HepG2 (cell line): ENCODE measurements around the gene JAZF1.

Experiments
- AGO1 ChIP-seq: fragments of 200-400 bp; formaldehyde crosslinking; IDR thresholded peaks from 2 replicates; pipeline ENCODE4 v1.6.1; 2017; ENCODE audit warnings: mild to moderate bottlenecking, low read depth, low read length, moderate library complexity; ENCODE audit not compliant: poor library complexity, severe bottlenecking
- CTCF ChIP-seq: sonication (generic); formaldehyde crosslinking; IDR thresholded peaks from 2 replicates; pipeline ENCODE4 v1.5.0; 2020; ENCODE audit warnings: mild to moderate bottlenecking, missing genetic modification reagents, moderate library complexity
- EZH2 ChIP-seq: conservative IDR thresholded peaks from 2 replicates; pipeline ENCODE4 v1.6.1; 2012; ENCODE audit warnings: mild to moderate bottlenecking, low read depth, low read length, moderate library complexity
- FOXA1 ChIP-seq, 2 experiments: fragments of 450-650 bp in 1 of 2; sonication (generic) in 1 of 2; formaldehyde crosslinking in 1 of 2; IDR thresholded peaks; 2 replicates each; pipeline versions ENCODE4 v1.4.0 to v1.6.1; 2016 to 2020; ENCODE audit warnings: missing genetic modification reagents in 1 of 2
- MAFK ChIP-seq, 2 experiments: IDR thresholded peaks in 1 of 2; conservative IDR thresholded peaks in 1 of 2; 2 replicates each; pipeline ENCODE4 v1.6.1; 2011; ENCODE audit warnings: improper control_type of control experiment in 2 of 2, low read length in 2 of 2
- MXI1 ChIP-seq: IDR thresholded peaks from 3 replicates; pipeline ENCODE4 v1.6.1; 2012; ENCODE audit warnings: low read depth, low read length, inconsistent platforms, borderline replicate concordance
- SMC3 ChIP-seq: IDR thresholded peaks from 2 replicates; pipeline ENCODE4 v1.6.1; 2011; ENCODE audit warnings: low read length, improper control_type of control experiment
- TAF1 ChIP-seq: sonication (generic); formaldehyde crosslinking; IDR thresholded peaks from 2 replicates; pipeline ENCODE4 v1.4.0; 2020; ENCODE audit warnings: missing genetic modification reagents
- ZNF24 ChIP-seq: fragments of 450-650 bp; IDR thresholded peaks from 2 replicates; pipeline ENCODE4 v1.6.1; 2017; ENCODE audit warnings: antibody characterized with exemption, mild to moderate bottlenecking

GRCh38 chr7:28192786-28193585, 12.4 kb upstream of the JAZF1 start:
- TF ChIP-seq MXI1 (no peak), TAF1 (CRISPR knock-in tag) (no peak), ZNF24 (no peak), EZH2 (no peak), CTCF (CRISPR knock-in tag) (no peak), FOXA1 (IDR thresholded peaks at IDR 0.05) (no peak), FOXA1 (CRISPR knock-in tag; IDR thresholded peaks at IDR 0.05) (no peak), MAFK (conservative IDR thresholded peaks at IDR 0.05 in 1 of 2, IDR thresholded peaks at IDR 0.05 in 1 of 2; ENCODE audit: low read length in 2 of 2) (no peak), AGO1 (no peak), SMC3 (no peak)
